PC-9 (cell line): ENCODE measurements around the gene RYR3.

Experiments used
- EZH2 ChIP-seq: fragments of 200-600 bp; sonication (generic); IDR thresholded peaks from 2 replicates; pipeline ENCODE4 v1.8.0; 2017; ENCODE audit warnings: antibody characterized with exemption, low read depth
- TF ChIP-seq, protein P1 (sequence below): fragments of 200-600 bp; sonication (generic); conservative IDR thresholded peaks from 2 replicates; pipeline ENCODE4 v1.6.1; 2017; ENCODE audit warnings: mixed run types, antibody characterized with exemption, mild to moderate bottlenecking, moderate library complexity

DNA sequence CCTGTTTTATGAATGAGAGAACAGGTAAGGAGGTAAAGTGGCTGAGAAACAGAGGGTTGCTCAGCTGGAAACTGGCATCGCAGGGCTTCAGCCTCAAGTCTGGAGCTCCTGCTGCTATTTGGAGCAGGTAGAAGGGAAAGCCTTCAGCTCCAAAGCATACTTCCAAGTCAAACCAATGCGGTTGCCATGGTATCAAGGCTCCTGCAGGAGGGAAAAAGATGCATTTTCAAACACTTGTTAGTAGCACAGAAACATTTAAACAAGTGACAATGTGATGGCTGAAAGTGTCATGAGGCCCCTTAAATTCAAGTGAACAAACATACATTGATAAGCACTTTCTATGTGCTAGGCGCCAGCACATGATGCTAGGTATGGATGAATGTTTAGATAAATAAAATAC lies 60.4 kb downstream of the RYR3 start:
- TF ChIP-seq, protein P1, sequence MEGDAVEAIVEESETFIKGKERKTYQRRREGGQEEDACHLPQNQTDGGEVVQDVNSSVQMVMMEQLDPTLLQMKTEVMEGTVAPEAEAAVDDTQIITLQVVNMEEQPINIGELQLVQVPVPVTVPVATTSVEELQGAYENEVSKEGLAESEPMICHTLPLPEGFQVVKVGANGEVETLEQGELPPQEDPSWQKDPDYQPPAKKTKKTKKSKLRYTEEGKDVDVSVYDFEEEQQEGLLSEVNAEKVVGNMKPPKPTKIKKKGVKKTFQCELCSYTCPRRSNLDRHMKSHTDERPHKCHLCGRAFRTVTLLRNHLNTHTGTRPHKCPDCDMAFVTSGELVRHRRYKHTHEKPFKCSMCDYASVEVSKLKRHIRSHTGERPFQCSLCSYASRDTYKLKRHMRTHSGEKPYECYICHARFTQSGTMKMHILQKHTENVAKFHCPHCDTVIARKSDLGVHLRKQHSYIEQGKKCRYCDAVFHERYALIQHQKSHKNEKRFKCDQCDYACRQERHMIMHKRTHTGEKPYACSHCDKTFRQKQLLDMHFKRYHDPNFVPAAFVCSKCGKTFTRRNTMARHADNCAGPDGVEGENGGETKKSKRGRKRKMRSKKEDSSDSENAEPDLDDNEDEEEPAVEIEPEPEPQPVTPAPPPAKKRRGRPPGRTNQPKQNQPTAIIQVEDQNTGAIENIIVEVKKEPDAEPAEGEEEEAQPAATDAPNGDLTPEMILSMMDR, result no peak
- no peak for TF ChIP-seq EZH2
